Activated CD4-positive, alpha-beta T cell treated with anti-CD3 and anti-CD28 coated beads for 36 hours (primary cell): ENCODE data around the gene TM4SF20. TPM values are rescaled to one million over a fixed set of nuclear protein-coding genes. Genes with fewer than 3 reads are reported as not detected.

Experiments
- ATAC-seq: fragments of 200-7000 bp; cut with Tn5 transposase; one replicate; pipeline ENCODE4 v1.10.0; 2021; ENCODE audit warnings: mild to moderate bottlenecking, moderate library complexity
- CTCF ChIA-PET: fragments of 350-600 bp; sonication (Branson Sonifier 250); formaldehyde crosslinking; loops from one replicate; lab custom pipeline; 2021; ENCODE audit warnings: antibody characterized with exemption; lab: Charles Lee
- POLR2A ChIA-PET: fragments of 350-600 bp; sonication (Branson Sonifier 250); formaldehyde crosslinking; loops from one replicate; lab custom pipeline; 2021; ENCODE audit warnings: antibody characterized with exemption, inconsistent platforms; lab: Charles Lee
- DNase-seq: peaks from one replicate; pipeline ENCODE4 v3.0.0-alpha.2; 2020
- H3K27ac Mint-ChIP-seq: one replicate; pipeline ENCODE4 v1.8.0; 2021; ENCODE audit warnings: mixed read lengths
- H3K27me3 Mint-ChIP-seq: one replicate; pipeline ENCODE4 v1.8.0; 2021; ENCODE audit warnings: mixed read lengths
- H3K36me3 Mint-ChIP-seq: one replicate; pipeline ENCODE4 v1.8.0; 2021; ENCODE audit warnings: low read depth, mixed read lengths
- H3K4me1 Mint-ChIP-seq: one replicate; pipeline ENCODE4 v1.8.0; 2021; ENCODE audit warnings: mixed read lengths
- H3K4me3 Mint-ChIP-seq: one replicate; pipeline ENCODE4 v1.8.0; 2021; ENCODE audit warnings: mild to moderate bottlenecking, moderate library complexity, mixed read lengths
- H3K9me3 Mint-ChIP-seq: one replicate; pipeline ENCODE4 v1.8.0; 2021; ENCODE audit warnings: low read depth, mixed read lengths
- intact Hi-C, 2 experiments: fragments of 100-400 bp; cut with DNase I in 1 of 2; cut with micrococcal nuclease in 1 of 2; formaldehyde crosslinking; loops; one replicate each; pipeline versions ENCODE4 v1.14.2 to v1.15.1; 2022 to 2024; cut with DNase I, micrococcal nuclease
- total RNA-seq, 2 experiments: library from RNA; stranded (reverse); gene quantifications; one replicate each; pipeline ENCODE4 v1.2.3, GENCODE V29; 2021

Gene TM4SF20
- total RNA-seq, 2 experiments from 2014 or later, result not detected

DNA sequence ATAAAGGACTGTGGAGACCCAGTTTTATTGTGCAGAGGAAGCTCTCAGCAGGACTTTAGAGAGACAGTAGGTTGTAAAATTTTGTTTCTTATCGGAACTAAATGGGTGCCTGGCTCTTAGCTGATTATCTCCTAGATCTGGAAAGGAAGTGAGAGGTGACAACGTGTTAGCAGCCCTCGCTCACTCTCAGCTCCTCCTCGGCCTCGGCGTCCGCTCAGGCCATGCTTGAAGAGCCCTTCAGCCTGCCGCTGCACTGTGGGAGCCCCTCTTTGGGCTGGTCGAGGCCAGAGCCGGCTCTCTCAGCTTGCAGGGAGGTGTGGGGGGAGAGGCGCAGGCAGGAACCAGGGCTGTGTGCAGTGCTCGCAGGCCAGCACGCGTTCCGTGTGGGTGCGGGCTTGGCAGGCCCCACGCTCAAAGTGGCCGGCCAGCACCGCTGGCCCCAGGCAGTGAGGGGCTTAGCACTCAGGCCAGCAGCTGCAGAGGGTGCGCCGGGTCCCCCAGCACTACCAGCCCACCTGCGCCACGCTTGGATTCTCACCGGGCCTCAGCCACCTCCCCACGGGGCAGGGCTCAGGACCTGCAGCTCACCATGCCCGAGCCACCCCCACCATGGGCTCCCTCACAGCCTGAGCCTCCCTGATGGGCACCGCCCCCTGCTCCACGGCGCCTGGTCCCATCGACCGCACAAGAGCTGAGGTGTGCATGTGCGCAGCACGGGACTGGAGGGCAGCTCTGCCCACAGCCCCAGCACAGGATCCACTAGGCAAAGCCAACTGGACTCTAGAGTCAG, 58.6 kb downstream of the TM4SF20 start:
- H3K9me3 Mint-ChIP-seq, result peaks cover 1% of the 10 kb centered on the region
- ATAC-seq (no peak), DNase-seq (no peak)
- H3K27me3 Mint-ChIP-seq, result no peaks in the 10 kb centered on the region
- peaks cover 6% of the 10 kb centered on the region for H3K4me1 Mint-ChIP-seq
- POLR2A ChIA-PET, result no interaction called here
- H3K36me3 Mint-ChIP-seq, result no peaks in the 10 kb centered on the region
- CTCF ChIA-PET, result interaction anchor here (0.9 to 1.0 kb wide), 2 partner anchors 15 to 22 kb away, joined by 3 read pairs; no protein-coding TSS in a partner anchor
- intact Hi-C loops, result loop anchor here in 1 of 2 experiments (10.0 kb wide), 1 partner anchor 526 kb away; the partner anchor contains the start of gene IRS1
- H3K27ac Mint-ChIP-seq, result no peak overlapping the region
- no peak overlapping the region for H3K4me3 Mint-ChIP-seq

DNA sequence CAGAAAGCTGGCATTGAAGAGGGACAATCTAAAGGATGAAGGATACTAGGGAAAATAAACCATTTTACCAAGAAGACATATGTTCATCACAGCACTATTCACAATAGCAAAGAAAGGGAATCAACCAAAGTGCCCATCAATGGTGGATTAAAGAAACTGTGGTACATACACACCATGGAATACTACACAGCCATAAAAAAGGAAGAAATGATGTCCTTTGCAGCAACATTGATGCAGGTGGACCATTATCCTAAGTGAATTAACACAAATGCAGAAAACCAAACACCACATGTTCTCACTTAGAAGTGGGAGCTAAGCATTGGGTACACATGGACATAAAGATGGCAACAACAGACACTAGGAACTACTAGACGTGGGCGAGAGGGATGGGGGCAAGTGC, 61.3 kb downstream of the TM4SF20 start:
- no peak overlapping the region for H3K4me3 Mint-ChIP-seq
- no peak overlapping the region for H3K27ac Mint-ChIP-seq
- ATAC-seq, result no peak
- no peaks in the 10 kb centered on the region for H3K9me3 Mint-ChIP-seq
- H3K36me3 Mint-ChIP-seq, result no peaks in the 10 kb centered on the region
- POLR2A ChIA-PET, result no interaction called here
- CTCF ChIA-PET, result no interaction called here
- H3K27me3 Mint-ChIP-seq, result no peaks in the 10 kb centered on the region
- no peak for DNase-seq
- intact Hi-C loops, result no loop called here
- H3K4me1 Mint-ChIP-seq, result no peaks in the 10 kb centered on the region

DNA sequence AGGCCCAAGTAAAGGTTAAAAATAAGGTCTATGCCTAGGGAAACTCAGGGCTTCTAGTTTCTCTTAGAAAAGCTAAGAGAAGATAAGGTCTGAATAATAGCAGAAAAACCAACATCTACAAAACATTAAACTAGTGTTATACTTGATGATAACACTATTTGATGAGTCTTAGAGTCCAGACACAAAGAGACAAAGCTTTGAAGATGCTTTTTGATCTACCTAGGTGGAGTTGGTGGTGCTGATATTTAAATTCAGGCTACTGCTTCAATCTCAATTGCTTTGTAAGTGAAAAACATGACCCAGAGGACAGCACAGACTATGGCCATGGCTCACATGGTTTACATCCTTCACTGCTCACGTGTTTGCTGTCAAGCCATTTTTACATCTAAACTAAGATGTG, 65.8 kb downstream of the TM4SF20 start:
- no peak for DNase-seq
- Mint-ChIP-seq H3K4me1 (no peaks in the 10 kb centered on the region), H3K36me3 (no peaks in the 10 kb centered on the region), H3K9me3 (no peaks in the 10 kb centered on the region), H3K27me3 (no peaks in the 10 kb centered on the region), H3K27ac (no peak overlapping the region), H3K4me3 (no peak overlapping the region)
- ChIA-PET CTCF (interaction anchor here (1.3 kb wide), 1 partner anchor 246 kb away, joined by 3 read pairs; no protein-coding TSS in a partner anchor), POLR2A (no interaction called here)
- ATAC-seq, result no peak
- intact Hi-C loops, result no loop called here

DNA sequence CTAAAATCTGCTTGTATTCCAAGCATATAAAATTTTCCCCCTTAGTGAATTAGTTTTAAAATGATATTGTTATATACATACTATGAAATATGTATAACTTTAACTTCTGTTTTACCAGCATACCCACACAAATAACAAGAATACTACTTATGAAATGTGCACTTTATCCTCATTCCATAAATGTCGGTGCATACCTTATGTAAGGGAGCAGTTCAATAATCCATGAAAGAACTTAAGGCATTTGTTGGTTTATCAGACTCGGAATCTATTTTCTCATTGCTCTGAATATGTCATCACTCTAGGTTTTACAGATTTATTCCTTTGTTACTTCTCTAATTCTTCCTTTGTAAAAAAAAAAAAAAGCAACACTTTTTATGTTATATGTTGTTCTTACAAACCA, 66.5 kb downstream of the TM4SF20 start:
- ChIA-PET CTCF (interaction anchor here (0.6 kb wide), 1 partner anchor 1975 kb away, joined by 3 read pairs; no protein-coding TSS in a partner anchor), POLR2A (no interaction called here)
- no peaks in the 10 kb centered on the region for H3K27me3 Mint-ChIP-seq
- DNase-seq, result no peak
- H3K4me3 Mint-ChIP-seq, result no peak overlapping the region
- no peaks in the 10 kb centered on the region for H3K36me3 Mint-ChIP-seq
- no peaks in the 10 kb centered on the region for H3K9me3 Mint-ChIP-seq
- intact Hi-C loops, result no loop called here
- no peaks in the 10 kb centered on the region for H3K4me1 Mint-ChIP-seq
- ATAC-seq, result no peak
- H3K27ac Mint-ChIP-seq, result no peak overlapping the region

Other genes starting within 250 kb of the TM4SF20 start
- not detected for gene COL4A4, start 215.1 kb downstream of the TM4SF20 start, total RNA-seq
- not detected for gene COL4A3, start 214.7 kb downstream of the TM4SF20 start, total RNA-seq
- 100 to 1,000 TPM in 1 of 2 experiments, 10 to 100 TPM in 1; 78.3 to 104 TPM for gene MFF, start 54.1 kb downstream of the TM4SF20 start, total RNA-seq
- gene SCYGR1, start 8.6 kb upstream of the TM4SF20 start, total RNA-seq, result not detected
- 100 to 1,000 TPM; 158 to 214 TPM for gene AGFG1, start 92.8 kb upstream of the TM4SF20 start, total RNA-seq
- gene SCYGR2, start 219.6 kb upstream of the TM4SF20 start, total RNA-seq, result not detected
- not detected for gene SCYGR3, start 235.5 kb upstream of the TM4SF20 start, total RNA-seq
- not detected for gene SCYGR4, start 238.2 kb upstream of the TM4SF20 start, total RNA-seq